Femur (tissue), 1 donor: ENCODE data around the gene PIK3R2.

Experiments used
- DNase-seq: peaks from one replicate; pipeline ENCODE4 v3.0.0-alpha.2; 2017

Gene PIK3R2

GRCh38 chr19:18126097-18126496, 26.9 kb upstream of the PIK3R2 start:
- no peak for DNase-seq

- no peak for DNase-seq
Measured at GRCh38 chr19:18128044-18128443, 24.9 kb upstream of the PIK3R2 start.

GRCh38 chr19:18128805-18129204, 24.2 kb upstream of the PIK3R2 start:
- DNase-seq, result no peak

- DNase-seq, result no peak
Measured at GRCh38 chr19:18130523-18131242, 22.3 kb upstream of the PIK3R2 start.

GRCh38 chr19:18131841-18132596, 20.9 kb upstream of the PIK3R2 start:
- DNase-seq, result no peak

- no peak for DNase-seq
Measured at GRCh38 chr19:18135712-18136584, 17.0 kb upstream of the PIK3R2 start.

GRCh38 chr19:18137242-18137641, 15.7 kb upstream of the PIK3R2 start:
- no peak for DNase-seq

GRCh38 chr19:18137657-18138339, 15.2 kb upstream of the PIK3R2 start:
- DNase-seq, result no peak

GRCh38 chr19:18140473-18140872, 12.5 kb upstream of the PIK3R2 start:
- DNase-seq, result no peak

GRCh38 chr19:18141031-18141430, 11.9 kb upstream of the PIK3R2 start:
- no peak for DNase-seq

- no peak for DNase-seq
Measured at GRCh38 chr19:18143902-18144301, 9.1 kb upstream of the PIK3R2 start.

GRCh38 chr19:18144361-18144760, 8.6 kb upstream of the PIK3R2 start:
- no peak for DNase-seq

- DNase-seq, result no peak
Measured at GRCh38 chr19:18144906-18145305, 8.1 kb upstream of the PIK3R2 start.

GRCh38 chr19:18145391-18145999, 7.5 kb upstream of the PIK3R2 start:
- DNase-seq, result no peak

- no peak for DNase-seq
Measured at GRCh38 chr19:18147396-18147795, 5.6 kb upstream of the PIK3R2 start.

GRCh38 chr19:18149596-18149975, 3.4 kb upstream of the PIK3R2 start:
- DNase-seq, result peak; percentile 25

- peak; percentile 23 for DNase-seq
Measured at GRCh38 chr19:18150776-18151624, 2.0 kb upstream of the PIK3R2 start.

GRCh38 chr19:18152442-18152816, 534 bp upstream of the PIK3R2 start:
- DNase-seq, result peak; percentile 97

GRCh38 chr19:18153556-18154134, 682 bp downstream of the PIK3R2 start:
- DNase-seq, result peak; percentile 56

GRCh38 chr19:18155095-18156087, 2.4 kb downstream of the PIK3R2 start:
- DNase-seq, result peak; percentile 20
